HG02973 (cell line): ENCODE results near the gene MORN2.

Experiments used
- ATAC-seq: cut with Tn5 transposase; IDR thresholded peaks from one replicate; pipeline ENCODE4 v1.9.1; 2021; ENCODE audit warnings: moderate library complexity; ENCODE audit not compliant: unreplicated experiment

MORN2 gene

DNA sequence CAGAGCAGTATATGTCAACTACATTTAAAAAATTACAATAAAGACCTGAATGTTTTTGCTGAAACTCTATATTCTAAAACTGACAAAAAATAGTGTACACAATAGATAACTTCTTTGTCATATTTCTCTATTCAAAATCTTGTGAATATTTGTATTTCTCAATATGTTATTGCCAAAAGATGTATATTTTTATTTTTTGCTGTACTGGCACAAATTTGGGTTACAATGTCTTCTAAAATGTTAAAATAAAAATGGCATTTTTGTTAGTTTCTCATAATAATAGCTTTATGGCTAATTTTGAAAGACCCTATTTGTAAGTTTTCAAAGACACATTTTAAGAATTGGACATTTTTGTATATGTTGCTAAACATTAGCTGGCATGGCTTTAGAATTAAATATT, 13.3 kb downstream of the MORN2 start:
- no peak for ATAC-seq

DNA sequence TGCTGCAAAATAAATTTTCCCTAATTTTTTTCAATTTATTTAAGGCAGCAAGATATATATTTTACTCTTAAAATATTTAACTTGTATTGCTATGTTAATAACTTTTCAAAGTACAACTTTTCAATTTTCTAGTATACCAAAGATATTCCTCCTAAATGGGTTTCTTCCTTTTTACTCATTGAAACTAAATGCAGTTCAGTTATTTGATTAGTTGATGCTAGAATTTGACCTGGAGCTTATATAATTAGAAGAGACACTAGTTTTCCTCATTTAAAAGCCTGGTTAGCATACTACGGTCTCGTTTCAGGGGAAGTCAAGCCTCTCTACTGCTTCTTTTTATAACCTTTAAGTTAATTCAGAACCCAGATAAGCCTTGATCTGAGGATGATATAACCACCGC, 13.8 kb downstream of the MORN2 start, which contains the start of gene ARHGEF33:
Gene ARHGEF33 (plus strand): TSS at position 301 of the 400 bp plus-strand sequence. CDS start 29,573 bp downstream, outside the sequence.
- ATAC-seq: no peak

DNA sequence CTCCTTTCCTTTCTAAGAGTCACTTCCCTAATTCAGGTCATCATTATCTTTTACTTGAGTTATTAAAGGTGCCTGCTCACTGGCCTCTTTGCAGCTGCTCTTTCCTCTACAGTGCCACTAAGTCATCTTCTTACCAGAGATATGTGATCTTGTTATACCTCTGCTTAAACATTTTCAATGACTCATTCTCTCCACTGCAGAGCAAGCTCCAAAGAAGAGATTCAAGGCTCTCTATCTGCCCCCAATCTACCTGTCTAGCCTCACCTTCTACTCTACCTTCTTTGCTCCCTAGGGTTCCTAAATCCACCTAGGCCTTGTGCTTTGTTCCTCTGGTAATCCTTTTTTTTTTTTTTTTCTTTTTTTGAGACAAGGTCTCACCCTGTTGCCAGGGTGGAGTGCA, 17.0 kb downstream of the MORN2 start:
- ATAC-seq: no peak

DNA sequence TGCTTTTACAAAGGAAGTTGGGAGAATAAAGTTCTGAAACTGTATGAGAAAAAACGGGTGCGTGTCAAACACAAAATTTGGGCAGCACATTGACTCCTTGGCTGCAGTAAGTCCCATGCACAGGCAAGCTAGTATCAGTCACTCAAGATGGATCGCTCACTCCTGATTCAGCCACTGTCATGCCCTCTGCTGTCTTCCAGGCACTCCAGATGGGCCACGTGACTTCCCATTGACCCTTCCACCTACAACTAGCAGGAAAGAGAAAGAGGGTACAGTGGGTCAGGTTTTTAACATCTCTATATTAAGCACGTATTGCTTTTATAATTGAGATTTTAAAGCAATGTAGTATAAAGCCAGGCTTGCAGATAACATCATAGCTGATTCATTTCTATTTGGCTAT, 22.5 kb downstream of the MORN2 start:
- ATAC-seq: no peak

DNA sequence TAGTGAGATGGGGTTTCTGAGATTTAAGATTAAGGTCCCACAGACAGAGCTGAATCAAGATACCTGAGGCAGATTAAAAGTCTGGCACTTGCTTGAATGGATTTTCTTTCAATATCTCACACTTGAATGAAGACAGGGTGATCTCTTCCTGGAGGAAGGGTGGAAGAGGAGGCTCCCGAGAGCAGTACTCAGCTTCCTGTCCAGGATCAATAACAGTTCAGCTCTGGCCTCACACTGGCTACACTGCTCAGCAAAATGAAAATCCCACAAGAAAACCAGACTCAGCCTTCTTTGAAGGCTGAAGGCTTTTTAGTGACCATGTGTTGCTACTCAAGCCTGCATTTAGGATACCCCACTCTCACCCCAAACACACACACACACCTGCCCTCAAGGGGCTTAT, 24.9 kb downstream of the MORN2 start:
- no peak for ATAC-seq

DNA sequence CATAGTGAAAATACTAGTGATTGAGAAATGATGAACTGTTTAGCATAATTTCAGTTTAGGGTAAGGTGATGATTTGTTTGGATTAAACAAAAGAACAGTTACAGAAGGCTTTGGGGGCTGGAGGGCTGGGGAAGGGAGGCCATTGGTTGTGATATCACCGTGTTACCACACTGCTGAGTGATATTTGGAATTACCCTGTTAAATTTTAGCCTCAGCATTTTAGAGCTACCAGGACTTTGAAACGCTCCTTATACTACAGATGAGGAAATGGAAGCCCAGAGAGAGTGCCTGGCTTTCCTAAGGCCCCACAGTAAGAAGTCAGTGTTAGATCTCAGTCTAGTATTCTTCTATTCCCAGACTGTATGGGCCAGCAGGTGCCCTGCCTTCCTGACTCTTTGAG, 29.5 kb downstream of the MORN2 start:
- ATAC-seq: no peak

DNA sequence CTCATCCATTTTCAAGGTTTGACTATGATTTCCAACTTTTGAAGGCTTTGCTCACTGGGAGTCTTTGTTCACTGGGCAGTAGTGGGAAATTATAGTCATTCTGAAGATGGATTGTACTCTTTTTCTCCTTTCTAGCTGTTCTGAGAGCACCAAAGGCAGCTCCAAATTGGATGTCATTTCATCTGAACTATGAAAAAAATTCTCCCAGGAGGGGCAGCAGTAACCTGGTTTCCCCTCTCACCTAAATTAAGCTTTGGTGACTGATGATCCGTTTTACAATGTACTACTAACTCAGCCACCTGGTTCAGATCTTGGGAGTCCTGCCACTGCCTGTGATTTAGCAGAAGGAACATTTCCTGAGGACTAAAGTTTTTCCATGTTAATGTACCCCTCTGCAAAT, 31.5 kb downstream of the MORN2 start:
- no peak for ATAC-seq

DNA sequence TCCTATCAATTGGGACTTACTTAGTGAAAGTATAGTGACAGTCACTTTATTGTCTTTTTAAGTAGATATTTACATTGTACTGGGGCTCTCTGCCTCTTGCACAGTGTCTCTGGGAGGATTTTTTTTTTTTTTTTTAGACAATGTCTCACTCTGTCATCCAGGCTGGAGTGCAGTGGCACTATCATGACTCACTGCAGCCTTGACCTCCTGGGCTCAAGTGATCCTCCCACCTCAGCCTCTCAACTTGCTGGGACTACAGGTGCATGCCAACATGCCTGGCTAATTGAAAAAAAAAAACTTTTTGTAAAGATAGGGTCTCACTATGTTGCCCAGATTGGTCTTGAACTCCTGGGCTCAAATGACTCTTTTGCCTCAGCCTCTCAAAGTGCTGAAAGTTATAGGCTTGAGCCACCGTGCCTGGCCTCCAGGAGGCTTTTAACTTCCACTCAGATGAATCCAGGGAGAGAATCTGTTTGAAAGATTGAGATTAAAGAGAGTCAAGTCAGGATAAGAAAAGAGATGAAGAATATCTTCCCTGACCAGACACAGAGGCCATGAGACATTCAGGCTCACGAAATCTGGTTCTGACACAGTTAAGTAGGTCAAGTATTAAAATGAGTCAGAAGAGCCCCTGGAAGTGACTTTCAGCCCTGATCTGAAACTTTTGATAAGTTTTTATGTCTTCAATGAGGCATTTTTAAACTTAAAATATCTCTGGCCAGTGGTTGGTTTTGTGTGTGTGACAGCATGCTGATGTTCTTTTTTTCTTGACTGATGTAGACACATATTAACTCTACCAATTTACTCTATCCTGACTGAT, 32.2 kb downstream of the MORN2 start:
- ATAC-seq: peak; percentile 92

DNA sequence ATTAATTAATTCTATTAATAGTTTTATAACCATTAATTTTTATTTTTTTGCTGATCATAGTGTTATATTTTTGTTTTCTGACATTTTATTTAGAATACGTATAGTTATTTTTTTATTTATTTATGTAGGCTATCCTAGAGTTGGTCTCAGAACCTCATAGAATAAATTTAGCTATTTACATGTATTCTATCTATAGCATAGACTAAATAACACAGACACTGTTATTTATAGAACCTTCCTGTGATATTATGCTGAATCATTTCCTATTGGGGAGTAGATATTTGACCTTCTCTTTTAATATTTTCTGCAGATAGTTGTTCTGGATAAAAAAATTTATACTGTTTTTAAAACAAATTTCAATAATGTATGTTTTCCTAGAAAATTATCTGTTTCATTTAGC, 34.1 kb downstream of the MORN2 start:
- no peak for ATAC-seq

DNA sequence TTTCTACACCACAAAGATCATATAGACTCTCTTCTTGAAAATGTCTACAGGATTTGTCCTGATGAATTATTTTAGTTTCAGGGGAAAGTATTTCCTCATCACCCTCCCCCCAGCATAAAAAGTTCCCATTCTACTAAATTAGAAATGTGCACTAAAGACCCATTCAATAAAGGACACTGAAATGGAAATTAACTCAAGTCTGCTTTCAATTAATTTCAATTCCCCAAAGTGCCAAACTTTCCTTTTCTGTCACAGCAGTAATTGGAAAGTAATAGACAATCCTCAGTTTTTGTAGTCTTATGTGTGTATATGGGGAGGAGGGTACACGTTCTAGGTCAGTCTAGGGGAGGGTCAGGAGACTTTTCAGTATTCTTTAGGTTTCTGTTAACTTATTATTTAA, 35.4 kb downstream of the MORN2 start:
- no peak for ATAC-seq

DNA sequence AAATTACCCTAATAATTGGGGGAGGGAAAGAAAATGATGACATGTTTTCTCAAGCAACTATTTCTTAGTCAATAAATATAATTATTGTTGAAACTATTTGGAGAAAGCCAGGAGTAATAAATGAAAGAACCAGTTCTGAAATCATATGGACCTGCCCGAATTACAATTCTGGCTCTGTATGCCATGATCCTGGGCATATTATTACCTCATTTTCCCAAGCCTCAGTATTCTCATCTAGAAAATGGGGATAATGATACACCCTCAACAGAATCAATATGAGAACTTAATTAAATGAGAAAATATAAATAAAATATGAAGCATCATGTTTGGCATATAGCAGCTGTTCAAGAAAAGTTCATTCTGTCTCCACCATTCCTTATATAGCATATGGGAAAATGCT, 36.8 kb downstream of the MORN2 start:
- ATAC-seq: no peak

DNA sequence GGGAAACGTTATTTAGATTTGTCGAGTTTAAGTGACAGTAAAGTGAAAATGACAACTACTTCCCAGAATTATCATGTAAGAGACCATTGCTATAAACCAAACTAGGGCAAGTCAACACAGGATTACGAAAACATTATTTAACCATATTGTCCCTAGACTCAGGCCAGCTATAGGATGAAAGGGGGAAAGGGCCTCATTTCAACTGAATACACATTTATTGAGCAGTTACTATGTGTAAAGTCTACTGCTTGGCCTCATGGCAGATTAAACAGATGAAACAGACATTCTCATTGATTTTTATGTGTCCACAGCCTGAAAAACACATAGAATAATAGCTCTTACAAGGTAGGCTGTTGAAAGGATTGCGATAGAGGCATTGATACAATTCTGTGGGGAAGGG, 46.6 kb downstream of the MORN2 start:
- ATAC-seq: no peak

DNA sequence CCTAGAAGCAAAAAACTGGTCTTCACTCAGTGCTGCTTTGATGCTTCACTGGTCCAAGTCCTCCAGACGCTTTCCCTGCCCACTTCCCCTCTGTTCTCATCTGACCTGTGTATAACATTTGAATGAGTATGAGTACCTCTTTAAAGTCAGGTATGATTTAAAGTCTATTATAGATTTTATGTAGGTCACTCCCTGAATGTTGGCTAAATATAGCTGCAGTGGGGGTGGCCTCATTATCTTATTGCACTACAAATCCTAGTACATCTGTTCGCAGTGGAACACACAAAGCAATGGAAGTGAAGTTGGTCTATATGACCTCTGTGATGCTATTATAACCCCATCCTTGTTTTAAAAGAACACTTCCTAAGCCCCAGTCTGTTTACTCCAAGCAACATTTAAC, 47.1 kb downstream of the MORN2 start:
- ATAC-seq: no peak

DNA sequence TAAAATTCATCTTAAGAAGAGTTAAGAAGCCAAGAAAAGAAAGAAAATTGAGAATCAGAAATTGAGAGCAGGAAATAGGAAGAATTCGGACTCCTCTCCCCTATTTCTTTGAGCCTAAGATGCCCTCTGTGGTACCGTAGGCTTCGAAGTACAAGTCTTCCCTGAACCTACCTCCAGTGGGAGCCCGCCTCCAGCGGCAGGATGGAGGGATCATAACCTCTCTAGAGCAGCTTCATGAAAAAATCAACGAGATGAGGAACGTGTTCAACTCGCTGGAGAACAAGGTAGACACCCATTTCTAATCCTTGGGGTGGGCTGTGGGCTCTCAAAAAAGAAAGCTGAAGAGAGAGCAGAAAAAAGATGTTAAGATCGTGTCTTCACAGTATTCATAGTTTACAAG, 50.2 kb downstream of the MORN2 start:
- ATAC-seq: no peak

DNA sequence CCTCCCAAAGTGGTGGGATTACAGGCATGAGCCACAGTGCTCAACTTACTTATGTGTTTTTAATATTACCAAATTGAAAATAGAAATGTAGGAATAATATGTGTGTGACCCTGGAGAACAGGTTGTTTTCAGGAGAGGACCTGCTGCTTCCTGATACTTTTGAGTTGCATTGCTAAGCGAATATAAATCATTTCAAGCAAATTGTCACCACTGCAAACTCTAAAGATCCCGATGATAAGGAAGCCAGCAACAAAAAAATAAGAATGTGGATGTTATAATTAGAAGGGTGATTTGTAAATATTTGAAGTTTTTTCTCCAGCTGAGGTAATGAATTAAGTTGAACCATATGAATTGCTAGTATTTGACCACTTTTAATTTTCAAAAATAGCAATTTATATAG, 54.8 kb downstream of the MORN2 start:
- ATAC-seq: no peak
